ENCODE data around the gene HNMT.
"Not testable (repeated sequence)": the region's sequence is repeated elsewhere in the genome, so short reads cannot be mapped to it uniquely, and the experiment has no call there.

Gene HNMT

DNA sequence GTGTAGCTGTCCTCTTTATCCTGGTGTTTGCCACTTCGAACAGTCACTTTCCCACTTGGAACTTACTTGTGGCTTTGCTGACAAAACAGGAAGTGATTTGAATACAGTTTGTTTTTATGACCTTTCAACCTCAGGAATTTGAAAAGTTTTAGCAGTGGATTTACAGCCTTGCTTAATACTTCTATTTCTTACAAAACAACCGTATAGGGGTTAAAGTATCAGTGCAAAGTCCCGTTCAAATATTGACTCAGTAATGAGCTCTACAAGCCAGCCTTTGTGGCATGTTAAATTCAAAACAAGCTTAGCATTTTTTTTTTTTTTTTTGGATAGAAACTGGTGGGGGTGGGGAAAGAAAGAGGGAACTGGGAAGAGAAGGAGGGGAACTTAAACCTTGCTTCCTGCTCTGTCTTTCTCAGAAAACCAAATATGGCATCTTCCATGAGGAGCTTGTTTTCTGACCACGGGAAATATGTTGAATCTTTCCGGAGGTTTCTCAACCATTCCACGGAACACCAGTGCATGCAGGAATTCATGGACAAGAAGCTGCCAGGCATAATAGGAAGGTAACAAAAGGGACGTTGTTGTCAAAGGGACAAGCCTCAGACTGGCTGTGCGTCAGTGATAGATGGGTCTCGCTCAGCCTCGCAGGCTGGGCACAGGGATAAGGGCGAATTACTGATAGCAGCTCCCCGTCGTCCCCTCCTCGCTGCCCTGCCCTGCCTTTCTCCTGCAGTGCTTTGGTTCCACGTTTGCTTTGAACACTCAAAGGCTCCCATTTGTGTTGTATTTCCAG lies at the start of gene HNMT:
TSS of gene HNMT (plus strand) at position 408 of the 793 bp plus-strand sequence. CDS start at position 427, 19 bp downstream.
- FAIRE-seq, result peak; percentile 51
- peak; percentile 41 for DNase-seq (ENCODE audit: insufficient read length, low spot score)

- no peak for FAIRE-seq
- no peak for DNase-seq (ENCODE audit: insufficient read length, low spot score)
Observed at GRCh38 chr2:137921105-137921880, 43.0 kb upstream of the HNMT start.

- FAIRE-seq; DNase-seq (ENCODE audit: insufficient read length, low spot score): not testable (repeated sequence)
Observed at GRCh38 chr2:137922171-137922570, 42.1 kb upstream of the HNMT start.

GRCh38 chr2:137924019-137924418 lies 40.3 kb upstream of the HNMT start:
- FAIRE-seq, result no peak
- DNase-seq (ENCODE audit: insufficient read length, low spot score), result no peak

- DNase-seq (ENCODE audit: insufficient read length, low spot score) (no peak), FAIRE-seq (no peak)
Observed at GRCh38 chr2:137925599-137925998, 38.7 kb upstream of the HNMT start.

- DNase-seq (ENCODE audit: insufficient read length, low spot score) (no peak), FAIRE-seq (no peak)
Observed at GRCh38 chr2:137927846-137928245, 36.4 kb upstream of the HNMT start.

GRCh38 chr2:137928547-137929518 lies 35.4 kb upstream of the HNMT start:
- DNase-seq (ENCODE audit: insufficient read length, low spot score) (peak; percentile 32), FAIRE-seq (peak; percentile 73)

- FAIRE-seq (no peak), DNase-seq (ENCODE audit: insufficient read length, low spot score) (no peak)
Observed at GRCh38 chr2:137929519-137929916, 34.8 kb upstream of the HNMT start.

DNA sequence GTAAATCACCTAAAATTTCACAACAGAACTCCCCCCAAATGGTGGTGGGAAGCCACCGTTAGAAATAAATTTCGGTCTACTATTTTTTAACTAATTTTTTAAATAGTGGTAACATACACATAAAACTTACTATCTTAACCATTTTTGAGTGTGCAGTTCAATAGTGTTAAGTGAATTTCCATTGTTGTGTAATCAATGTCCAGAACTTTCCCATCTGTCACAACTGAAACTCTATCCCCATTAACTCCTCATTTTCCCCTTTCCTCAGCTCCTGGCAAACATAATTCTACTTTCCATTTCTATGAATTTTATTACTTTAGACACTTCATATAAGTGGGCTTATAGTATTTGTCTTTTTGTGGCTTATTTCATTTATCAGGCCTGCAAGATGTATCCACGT lies 34.1 kb upstream of the HNMT start:
- FAIRE-seq (no peak), DNase-seq (ENCODE audit: insufficient read length, low spot score) (no peak)

GRCh38 chr2:137935591-137935990 lies 28.7 kb upstream of the HNMT start:
- FAIRE-seq (no peak), DNase-seq (ENCODE audit: insufficient read length, low spot score) (no peak)

GRCh38 chr2:137937246-137937645 lies 27.0 kb upstream of the HNMT start:
- FAIRE-seq (no peak), DNase-seq (ENCODE audit: insufficient read length, low spot score) (no peak)

- FAIRE-seq, result no peak
- DNase-seq (ENCODE audit: insufficient read length, low spot score), result no peak
Observed at GRCh38 chr2:137937778-137938177, 26.5 kb upstream of the HNMT start.

DNA sequence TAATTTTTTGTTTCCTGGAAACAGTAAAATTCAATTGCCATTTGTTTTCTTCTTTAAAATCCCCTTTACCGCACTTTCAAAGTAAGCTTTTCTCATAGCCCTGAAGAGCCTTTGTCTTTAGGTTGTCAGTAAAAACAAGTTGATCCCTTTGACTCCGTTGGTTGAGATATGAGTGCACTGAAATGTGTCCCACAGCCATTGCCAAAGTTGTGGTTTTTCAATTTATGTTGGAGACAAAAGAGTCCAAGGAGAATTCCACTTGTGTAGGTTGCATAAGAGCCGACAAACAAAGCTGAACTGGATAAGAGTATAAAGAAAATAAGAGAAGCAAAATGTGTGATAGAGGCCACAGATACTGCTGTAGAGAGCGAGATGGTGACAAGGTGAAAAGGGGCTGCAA lies 26.1 kb upstream of the HNMT start:
- DNase-seq (ENCODE audit: insufficient read length, low spot score) (no peak), FAIRE-seq (no peak)

DNA sequence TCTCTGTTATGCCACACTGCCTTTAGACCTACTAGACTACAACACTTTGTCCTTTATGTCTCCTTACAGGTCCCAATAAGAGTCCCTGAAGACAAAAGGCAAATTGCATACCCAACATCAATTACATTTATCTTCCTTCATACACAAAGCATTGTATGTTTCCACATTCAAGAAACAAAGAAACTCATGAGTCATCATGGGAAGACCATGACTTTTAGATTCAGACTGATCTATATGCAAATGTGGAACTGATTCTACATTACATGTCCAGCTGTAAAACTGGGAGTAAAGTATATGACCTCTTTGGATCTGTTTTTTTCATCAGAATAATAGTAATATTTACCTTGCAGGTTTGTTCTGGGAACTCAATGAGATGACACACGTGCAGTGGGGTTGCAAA lies 25.2 kb upstream of the HNMT start:
- FAIRE-seq, result no peak
- DNase-seq (ENCODE audit: insufficient read length, low spot score), result no peak

GRCh38 chr2:137940154-137940553 lies 24.1 kb upstream of the HNMT start:
- FAIRE-seq, result no peak
- DNase-seq (ENCODE audit: insufficient read length, low spot score), result no peak

GRCh38 chr2:137942037-137942832 lies 22.0 kb upstream of the HNMT start:
- FAIRE-seq, result no peak
- no peak for DNase-seq (ENCODE audit: insufficient read length, low spot score)

- no peak for FAIRE-seq
- no peak for DNase-seq (ENCODE audit: insufficient read length, low spot score)
Observed at GRCh38 chr2:137942833-137943677, 21.2 kb upstream of the HNMT start.

DNA sequence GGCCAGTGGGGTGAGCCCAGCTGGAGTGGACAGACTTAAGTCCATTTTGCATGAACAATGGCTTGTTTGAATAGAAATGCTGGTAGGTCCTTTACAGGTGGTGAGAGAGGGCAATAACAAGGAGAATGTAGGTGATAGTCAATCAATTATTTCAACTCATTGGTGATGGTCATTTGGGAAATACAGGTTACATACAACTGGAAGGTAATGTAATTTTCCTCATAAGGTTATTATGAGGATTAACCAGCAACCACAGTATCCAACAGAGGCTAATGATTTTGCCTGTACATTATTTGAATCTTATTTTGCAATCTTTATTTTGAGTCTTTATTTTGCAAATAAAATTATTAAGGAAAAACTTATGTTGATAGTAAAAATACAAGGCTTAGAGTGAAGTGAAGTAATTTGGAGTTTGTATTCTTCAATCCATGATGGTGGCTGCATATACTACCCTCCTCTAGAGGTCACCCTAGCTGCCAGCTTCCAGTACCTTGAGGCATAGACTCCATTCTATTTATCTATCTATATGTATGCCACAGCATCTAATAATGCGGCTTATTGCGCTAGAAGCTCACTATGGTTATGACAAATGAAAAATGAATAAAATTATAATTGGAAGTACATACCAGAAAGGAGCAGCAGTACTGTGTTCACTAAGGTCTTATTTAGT lies 20.5 kb upstream of the HNMT start:
- DNase-seq (ENCODE audit: insufficient read length, low spot score) (no peak), FAIRE-seq (no peak)

GRCh38 chr2:137944714-137945113 lies 19.6 kb upstream of the HNMT start:
- DNase-seq (ENCODE audit: insufficient read length, low spot score) (no peak), FAIRE-seq (no peak)

Measured in HTR-8/SVneo (cell line).